Sigmoid colon (tissue), 4 donors: ENCODE data around the gene MAPRE2.

Experiments
- EP300 ChIP-seq, 4 donors: sonication (generic); formaldehyde crosslinking; IDR thresholded peaks; one replicate each; pipeline ENCODE4 v1.6.1; 2017; ENCODE audit warnings: antibody characterized with exemption in 4 of 4
- POLR2A ChIP-seq, 2 donors: fragments of 450-650 bp; IDR thresholded peaks; one replicate each; pipeline ENCODE4 v1.6.1; 2016; ENCODE audit warnings: antibody characterized with exemption in 2 of 2, mild to moderate bottlenecking in 2 of 2, moderate library complexity in 2 of 2
- POLR2AphosphoS5 ChIP-seq, 4 donors: sonication (generic); formaldehyde crosslinking; IDR thresholded peaks; one replicate each; pipeline ENCODE4 v1.6.1; 2017; ENCODE audit warnings: antibody characterized with exemption in 4 of 4
- TF ChIP-seq, protein P1 (sequence below), 4 experiments: fragments of 450-650 bp in 3 of 4; fragments of 200-600 bp in 1 of 4; IDR thresholded peaks; one replicate each; pipeline ENCODE4 v1.5.1; 2016 to 2019; ENCODE audit warnings: antibody characterized with exemption in 4 of 4, mild to moderate bottlenecking in 3 of 4, moderate library complexity in 2 of 4

DNA sequence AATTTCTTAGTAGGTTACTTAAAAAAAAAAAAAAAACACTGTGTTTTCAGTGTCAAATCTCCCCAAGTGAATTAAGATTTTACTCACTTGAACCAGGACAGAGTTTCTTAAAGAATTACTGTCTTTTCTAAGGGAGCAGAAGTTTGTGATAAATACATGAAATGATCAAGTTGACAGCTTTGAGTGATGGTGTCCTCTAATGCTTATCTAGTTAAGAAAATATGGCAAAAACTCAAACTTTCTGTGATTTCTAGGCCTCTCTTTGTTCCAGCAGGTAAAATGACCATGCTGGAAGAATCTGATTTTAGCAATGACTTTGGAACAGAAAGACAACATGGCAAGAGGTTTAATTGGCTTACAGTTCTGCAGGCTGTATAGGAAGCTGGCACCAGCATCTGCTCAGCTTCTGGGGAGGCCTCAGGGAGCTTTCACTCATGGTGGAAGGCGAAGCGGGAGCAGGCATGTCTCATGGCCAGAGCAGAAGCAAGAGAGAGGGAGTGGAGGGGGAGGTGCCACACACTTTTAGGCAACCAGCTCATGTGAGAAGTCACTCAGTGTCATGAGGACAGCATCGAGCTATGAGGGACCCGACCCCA, 6.6 kb downstream of the MAPRE2 start:
- no peak for TF ChIP-seq POLR2A (IDR thresholded peaks at IDR 0.05)
- TF ChIP-seq EP300 (IDR thresholded peaks at IDR 0.05) = no peak
- TF ChIP-seq, protein P1, sequence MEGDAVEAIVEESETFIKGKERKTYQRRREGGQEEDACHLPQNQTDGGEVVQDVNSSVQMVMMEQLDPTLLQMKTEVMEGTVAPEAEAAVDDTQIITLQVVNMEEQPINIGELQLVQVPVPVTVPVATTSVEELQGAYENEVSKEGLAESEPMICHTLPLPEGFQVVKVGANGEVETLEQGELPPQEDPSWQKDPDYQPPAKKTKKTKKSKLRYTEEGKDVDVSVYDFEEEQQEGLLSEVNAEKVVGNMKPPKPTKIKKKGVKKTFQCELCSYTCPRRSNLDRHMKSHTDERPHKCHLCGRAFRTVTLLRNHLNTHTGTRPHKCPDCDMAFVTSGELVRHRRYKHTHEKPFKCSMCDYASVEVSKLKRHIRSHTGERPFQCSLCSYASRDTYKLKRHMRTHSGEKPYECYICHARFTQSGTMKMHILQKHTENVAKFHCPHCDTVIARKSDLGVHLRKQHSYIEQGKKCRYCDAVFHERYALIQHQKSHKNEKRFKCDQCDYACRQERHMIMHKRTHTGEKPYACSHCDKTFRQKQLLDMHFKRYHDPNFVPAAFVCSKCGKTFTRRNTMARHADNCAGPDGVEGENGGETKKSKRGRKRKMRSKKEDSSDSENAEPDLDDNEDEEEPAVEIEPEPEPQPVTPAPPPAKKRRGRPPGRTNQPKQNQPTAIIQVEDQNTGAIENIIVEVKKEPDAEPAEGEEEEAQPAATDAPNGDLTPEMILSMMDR (IDR thresholded peaks at IDR 0.05) = no peak
- TF ChIP-seq POLR2AphosphoS5 (IDR thresholded peaks at IDR 0.05) = no peak
